ENCODE data around the gene CD151.

DNA sequence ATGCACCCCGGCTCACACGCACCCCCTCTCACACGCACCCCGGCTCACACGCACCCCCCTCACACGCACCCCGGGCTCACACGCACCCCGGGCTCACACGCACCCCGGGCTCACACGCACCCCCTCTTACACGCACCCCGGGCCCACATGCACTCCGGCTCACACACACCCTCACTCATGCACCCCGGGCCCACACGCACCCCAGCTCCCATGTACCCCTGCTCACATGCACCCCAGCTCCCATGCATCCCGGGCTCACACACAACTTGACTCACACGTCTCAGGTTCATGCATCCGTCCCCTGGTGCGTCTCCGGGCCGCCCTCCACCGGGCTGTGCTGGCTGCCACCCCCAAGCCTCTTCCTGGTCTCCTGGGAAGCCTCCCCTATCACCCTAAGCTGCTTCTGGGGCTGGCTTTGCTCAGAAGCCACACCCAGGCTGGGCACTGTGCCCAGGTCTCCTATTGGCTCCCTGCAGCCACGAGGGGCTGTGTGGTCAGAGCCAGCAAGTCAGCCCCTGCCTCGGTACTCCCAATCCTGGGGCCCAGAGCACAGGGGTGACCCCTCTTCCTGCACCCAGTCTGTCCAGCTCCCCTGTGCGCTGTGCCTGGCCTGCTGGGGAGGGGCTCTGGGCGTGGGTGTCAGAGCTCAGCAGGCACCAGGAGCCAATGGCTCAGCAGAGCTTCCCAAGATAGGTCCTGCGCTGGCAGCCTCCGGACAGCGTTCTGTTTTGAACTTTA lies 26.8 kb downstream of the CD151 start:
- TF ChIP-seq CTCF (IDR thresholded peaks at IDR 0.05; ENCODE audit: low read length) (no peak), EZH2 (IDR thresholded peaks at IDR 0.05; ENCODE audit: borderline replicate concordance, low read length) (no peak)
